Activated CD4-positive, alpha-beta memory T cell treated with anti-CD3 and anti-CD28 coated beads for 36 hours (primary cell): Measurements from ENCODE around the gene ERAL1. TPM values are rescaled to one million over a fixed set of nuclear protein-coding genes. Genes with fewer than 3 reads are reported as not detected.
"Not testable (repeated sequence)": the region's sequence is repeated elsewhere in the genome, so short reads cannot be mapped to it uniquely, and the experiment has no call there.

ENCODE experiments used
- CTCF ChIA-PET: fragments of 350-600 bp; sonication (Branson Sonifier 250); formaldehyde crosslinking; loops from one replicate; lab custom pipeline; 2021; ENCODE audit warnings: antibody characterized with exemption, inconsistent platforms; lab: Charles Lee
- POLR2A ChIA-PET: fragments of 350-600 bp; sonication (Branson Sonifier 250); formaldehyde crosslinking; loops from one replicate; lab custom pipeline; 2021; ENCODE audit warnings: antibody characterized with exemption; lab: Charles Lee
- DNase-seq: peaks from one replicate; pipeline ENCODE4 v3.0.0-alpha.2; 2020
- H3K27ac Mint-ChIP-seq: one replicate; pipeline ENCODE4 v1.8.0; 2021; ENCODE audit warnings: mixed read lengths
- H3K27me3 Mint-ChIP-seq: one replicate; pipeline ENCODE4 v1.8.0; 2021; ENCODE audit warnings: mixed read lengths
- H3K36me3 Mint-ChIP-seq: one replicate; pipeline ENCODE4 v1.8.0; 2021; ENCODE audit warnings: mixed read lengths
- H3K4me1 Mint-ChIP-seq: one replicate; pipeline ENCODE4 v1.8.0; 2021; ENCODE audit warnings: low read depth, mixed read lengths
- H3K4me3 Mint-ChIP-seq: one replicate; pipeline ENCODE4 v1.8.0; 2021; ENCODE audit warnings: mild to moderate bottlenecking, mixed read lengths
- H3K9me3 Mint-ChIP-seq: one replicate; pipeline ENCODE4 v1.8.0; 2021; ENCODE audit warnings: mixed read lengths
- intact Hi-C: fragments of 100-400 bp; cut with micrococcal nuclease; formaldehyde crosslinking; loops from one replicate; pipeline ENCODE4 v1.15.1; 2023
- total RNA-seq, 2 experiments: library from RNA; stranded (reverse); gene quantifications; one replicate each; pipeline ENCODE4 v1.2.3, GENCODE V29; 2021

The ERAL1 gene
- total RNA-seq, 2 experiments from 2014 or later, result 43.0 to 48.5 TPM

GRCh38 chr17:28901866-28902818 lies 47.3 kb downstream of the ERAL1 start:
- Mint-ChIP-seq H3K27ac (peak overlapping the region; percentile 89), H3K9me3 (no peaks in the 10 kb centered on the region), H3K4me1 (peaks cover 32% of the 10 kb centered on the region), H3K4me3 (peak overlapping the region; percentile 97), H3K27me3 (no peaks in the 10 kb centered on the region), H3K36me3 (peaks cover 26% of the 10 kb centered on the region)
- intact Hi-C loops, result loop anchor here (1.0 to 10.0 kb wide), 4 partner anchors 53 to 257 kb away; partner anchors contain the start of gene BLTP2
- peak; percentile 65 for DNase-seq
- ChIA-PET POLR2A (interaction anchor here (0.6 to 2.1 kb wide), 8 partner anchors 9 to 183 kb away, joined by 3 to 10 read pairs (median 3); partner anchors contain the start of gene ERAL1), CTCF (interaction anchor here (0.6 to 5.4 kb wide), 28 partner anchors 8 to 255 kb away, joined by 3 to 36 read pairs (median 4); partner anchors contain the start of genes ERAL1, FAM222B, NEK8 and TLCD1)

DNA sequence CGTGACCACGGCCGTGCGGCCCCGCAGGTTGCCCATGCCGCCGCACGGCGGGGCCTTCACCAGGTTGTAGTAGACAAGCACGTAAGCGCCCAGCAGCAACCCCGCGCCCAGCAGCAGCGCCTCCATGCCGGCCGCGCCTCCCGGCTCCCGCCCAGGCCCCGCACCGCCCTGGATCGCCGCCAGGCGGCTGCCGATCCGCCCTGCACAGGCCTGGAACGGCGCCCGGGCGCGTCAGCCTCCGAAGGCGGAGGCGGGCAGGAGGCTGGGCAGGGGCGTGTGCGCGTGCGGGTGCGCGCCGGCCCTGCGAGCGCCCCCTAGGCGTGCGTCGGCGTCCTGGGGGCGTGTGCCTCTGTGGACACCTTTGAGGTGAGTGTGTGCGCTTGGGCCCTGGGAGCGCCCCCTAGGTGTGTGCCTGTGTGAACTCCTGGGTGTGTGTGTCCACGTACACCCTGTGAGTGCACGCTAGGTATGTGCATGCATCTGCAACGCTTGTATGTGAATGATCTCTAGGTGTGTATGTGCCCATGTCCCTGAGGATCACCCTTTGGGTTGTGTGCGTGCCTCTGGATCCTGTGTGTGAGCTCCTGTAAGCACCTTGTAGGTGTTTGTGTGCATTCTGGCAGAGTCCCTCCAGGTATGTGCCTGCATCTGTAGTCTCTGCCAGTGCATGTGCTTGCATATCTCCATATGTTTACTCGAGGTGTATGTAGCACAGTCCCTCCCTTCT lies 48.2 kb downstream of the ERAL1 start, which contains the start of gene DHRS13:
Gene DHRS13 (minus strand): TSS at position 261 of the 727 bp plus-strand sequence. CDS start 135 bp downstream, at position 126.
- ChIA-PET CTCF (interaction anchor here (0.6 to 5.4 kb wide), 33 partner anchors 9 to 256 kb away, joined by 3 to 36 read pairs (median 5); partner anchors contain the start of genes ERAL1, FAM222B, NEK8 and TLCD1), POLR2A (interaction anchor here (0.5 to 2.1 kb wide), 7 partner anchors 47 to 184 kb away, joined by 3 to 10 read pairs (median 3); no protein-coding TSS in a partner anchor)

DNA sequence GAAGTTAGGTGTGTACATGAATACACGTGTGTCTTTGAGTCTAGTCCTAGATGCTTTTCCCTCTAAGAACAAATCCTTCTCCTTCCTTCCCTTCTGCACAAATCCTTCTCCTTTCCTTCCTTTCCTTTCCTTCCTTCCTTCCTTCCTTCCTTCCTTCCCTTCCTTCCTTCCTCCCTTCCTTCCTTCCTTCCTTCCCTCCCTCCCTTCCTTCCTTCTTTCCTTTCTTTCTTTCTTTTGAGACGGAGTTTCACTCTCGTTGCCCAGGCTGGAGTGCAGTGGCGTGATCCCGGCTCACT lies 48.7 kb downstream of the ERAL1 start:
- intact Hi-C loops, result loop anchor here (1.0 to 10.0 kb wide), 5 partner anchors 48 to 259 kb away; partner anchors contain the start of genes BLTP2, NEK8 and PHF12
- ChIA-PET POLR2A (interaction anchor here (0.5 to 1.9 kb wide), 3 partner anchors 59 to 176 kb away, joined by 3 to 6 read pairs (median 3); no protein-coding TSS in a partner anchor), CTCF (interaction anchor here (0.6 to 5.4 kb wide), 15 partner anchors 8 to 1206 kb away, joined by 3 to 36 read pairs (median 10); partner anchors contain the start of gene TLCD1)
- Mint-ChIP-seq H3K36me3 (peaks cover 25% of the 10 kb centered on the region), H3K4me1 (peaks cover 24% of the 10 kb centered on the region), H3K4me3 (peak overlapping the region; percentile 97)
- not testable (repeated sequence) for H3K27me3 Mint-ChIP-seq, DNase-seq, H3K9me3 Mint-ChIP-seq, H3K27ac Mint-ChIP-seq

More for the DNA sequence above, 48.2 kb downstream of the ERAL1 start, which contains the start of gene DHRS13:
- H3K4me1 Mint-ChIP-seq, result peaks cover 27% of the 10 kb centered on the region
- no peaks in the 10 kb centered on the region for H3K27me3 Mint-ChIP-seq
- H3K4me3 Mint-ChIP-seq, result peak within 1 kb of the TSS; percentile 97
- intact Hi-C loops, result loop anchor here (1.0 to 10.0 kb wide), 6 partner anchors 48 to 258 kb away; partner anchors contain the start of genes BLTP2, NEK8 and PHF12
- DNase-seq, result peak; percentile 94
- H3K36me3 Mint-ChIP-seq, result peaks cover 26% of the 10 kb centered on the region
- H3K27ac Mint-ChIP-seq, result peak within 1 kb of the TSS; percentile 89
- H3K9me3 Mint-ChIP-seq, result no peaks in the 10 kb centered on the region

GRCh38 chr17:28904800-28905199 lies 50.0 kb downstream of the ERAL1 start:
- H3K27ac Mint-ChIP-seq, result no peak overlapping the region

GRCh38 chr17:28906276-28906675 lies 51.5 kb downstream of the ERAL1 start:
- Mint-ChIP-seq H3K36me3 (peaks cover 29% of the 10 kb centered on the region), H3K4me3 (no peak overlapping the region), H3K9me3 (no peaks in the 10 kb centered on the region), H3K4me1 (peaks cover 9% of the 10 kb centered on the region), H3K27me3 (no peaks in the 10 kb centered on the region), H3K27ac (no peak overlapping the region)
- intact Hi-C loops, result loop anchor here (10.0 kb wide), 1 partner anchor 261 kb away; the partner anchor contains the start of gene BLTP2
- ChIA-PET CTCF (no interaction called here), POLR2A (no interaction called here)
- DNase-seq, result no peak

More at GRCh38 chr17:28904800-28905199, 50.0 kb downstream of the ERAL1 start:
- H3K9me3 Mint-ChIP-seq, result no peaks in the 10 kb centered on the region
- H3K4me3 Mint-ChIP-seq, result no peak overlapping the region
- intact Hi-C loops, result loop anchor here (5.0 to 10.0 kb wide), 2 partner anchors 142 to 260 kb away; partner anchors contain the start of gene BLTP2
- ChIA-PET POLR2A (no interaction called here), CTCF (interaction anchor here (0.6 to 5.4 kb wide), 3 partner anchors 40 to 178 kb away, joined by 4 to 36 read pairs (median 14); partner anchors contain the start of gene TLCD1)
- no peak for DNase-seq
- peaks cover 18% of the 10 kb centered on the region for H3K4me1 Mint-ChIP-seq
- H3K27me3 Mint-ChIP-seq, result no peaks in the 10 kb centered on the region
- peaks cover 23% of the 10 kb centered on the region for H3K36me3 Mint-ChIP-seq

DNA sequence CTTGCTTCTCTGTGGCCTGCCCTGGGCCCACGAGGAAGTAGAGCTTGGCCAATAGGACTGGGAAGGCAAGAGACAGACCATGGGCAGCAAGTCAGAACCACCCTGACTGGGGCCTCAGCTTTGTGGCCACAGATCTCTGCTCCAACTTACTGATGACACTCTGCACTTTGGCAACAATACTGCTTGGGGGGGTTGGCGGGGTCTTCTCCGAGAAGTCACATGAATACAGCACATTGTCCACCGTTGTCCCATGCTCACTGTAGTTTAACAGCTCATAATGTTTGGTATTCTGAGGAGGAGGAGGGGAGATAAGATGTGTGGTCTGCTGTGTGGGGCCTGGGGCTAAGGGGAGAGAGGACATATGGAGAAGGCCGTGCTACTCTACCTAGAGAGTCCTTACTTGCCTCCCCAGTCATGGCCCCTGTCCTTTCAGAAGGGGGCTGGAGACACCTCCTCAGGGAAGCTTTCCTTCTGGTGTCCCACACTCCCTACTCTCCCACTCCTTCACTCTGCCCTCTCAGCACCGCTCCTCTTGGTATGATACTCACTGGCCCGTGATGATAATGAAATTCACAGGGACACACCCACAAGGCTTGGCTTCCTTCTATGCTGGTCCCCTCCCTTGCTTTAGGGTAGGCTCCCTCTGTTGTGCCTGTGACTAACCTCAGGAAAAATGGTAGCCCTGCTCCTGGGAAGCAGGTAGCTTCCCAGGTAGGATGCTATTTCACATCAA lies 52.1 kb downstream of the ERAL1 start:
- ChIA-PET POLR2A (interaction anchor here (0.6 to 0.9 kb wide), 2 partner anchors 187 to 193 kb away, joined by 3 read pairs; no protein-coding TSS in a partner anchor), CTCF (interaction anchor here (0.6 to 3.4 kb wide), 7 partner anchors 9 to 205 kb away, joined by 3 to 15 read pairs (median 4); partner anchors contain the start of genes FLOT2 and TLCD1)
- Mint-ChIP-seq H3K4me1 (peaks cover 4% of the 10 kb centered on the region), H3K4me3 (no peak overlapping the region), H3K27ac (no peak overlapping the region), H3K9me3 (no peaks in the 10 kb centered on the region), H3K27me3 (no peaks in the 10 kb centered on the region), H3K36me3 (peaks cover 33% of the 10 kb centered on the region)
- DNase-seq, result no peak
- intact Hi-C loops, result loop anchor here (10.0 kb wide), 1 partner anchor 262 kb away; the partner anchor contains the start of gene BLTP2

DNA sequence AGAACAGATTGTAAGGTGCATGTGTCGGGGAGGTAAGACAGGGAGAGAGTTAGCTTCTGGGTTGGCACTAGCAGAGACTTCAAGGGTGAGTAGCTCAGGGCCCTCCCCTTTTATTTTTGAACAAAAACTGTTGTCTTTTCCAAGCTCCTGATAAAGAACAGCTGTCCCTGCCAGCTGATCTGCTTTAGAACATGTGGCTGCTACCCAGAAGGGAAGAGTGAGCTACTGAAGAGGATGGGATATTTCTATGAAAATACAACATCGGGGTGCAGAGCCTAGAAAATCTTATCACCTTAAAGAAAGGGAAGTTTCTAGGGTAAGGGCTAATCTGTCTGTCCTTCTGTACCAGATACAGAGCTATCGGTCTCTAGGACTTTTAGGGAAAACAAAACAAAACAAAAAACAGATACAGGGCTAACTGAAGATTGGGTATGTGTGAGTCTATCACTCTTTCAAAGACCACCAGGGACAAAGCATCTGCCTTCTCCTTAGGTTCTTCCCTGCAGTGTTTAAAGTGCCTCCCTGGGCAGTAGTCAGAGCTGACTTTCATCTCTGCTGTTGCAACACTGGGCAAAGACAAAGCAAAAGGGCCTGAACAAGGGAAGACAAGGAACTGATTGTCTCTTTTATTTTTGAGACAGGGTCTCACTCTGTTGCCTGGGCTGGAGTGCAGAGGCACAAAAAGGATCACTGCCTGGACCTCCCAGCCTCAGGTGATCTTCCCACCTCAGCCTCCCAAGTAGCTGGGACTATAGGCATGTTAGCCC lies 53.1 kb downstream of the ERAL1 start:
- POLR2A ChIA-PET, result interaction anchor here (0.6 to 0.9 kb wide), 2 partner anchors 188 to 194 kb away, joined by 3 read pairs; no protein-coding TSS in a partner anchor
- H3K27me3 Mint-ChIP-seq, result no peaks in the 10 kb centered on the region
- intact Hi-C loops, result loop anchor here (10.0 kb wide), 1 partner anchor 263 kb away; the partner anchor contains the start of gene BLTP2
- CTCF ChIA-PET, result interaction anchor here (0.6 to 3.4 kb wide), 7 partner anchors 8 to 204 kb away, joined by 3 to 15 read pairs (median 4); partner anchors contain the start of genes FLOT2 and TLCD1
- no peaks in the 10 kb centered on the region for H3K9me3 Mint-ChIP-seq
- no peak overlapping the region for H3K27ac Mint-ChIP-seq
- no peaks in the 10 kb centered on the region for H3K4me1 Mint-ChIP-seq
- DNase-seq, result no peak
- H3K36me3 Mint-ChIP-seq, result peaks cover 39% of the 10 kb centered on the region
- no peak overlapping the region for H3K4me3 Mint-ChIP-seq

- no peak overlapping the region for H3K27ac Mint-ChIP-seq
- peaks cover 47% of the 10 kb centered on the region for H3K36me3 Mint-ChIP-seq
- no peak overlapping the region for H3K4me3 Mint-ChIP-seq
- H3K4me1 Mint-ChIP-seq, result no peaks in the 10 kb centered on the region
- ChIA-PET CTCF (interaction anchor here (0.9 to 3.4 kb wide), 6 partner anchors 10 to 182 kb away, joined by 3 to 15 read pairs (median 5); partner anchors contain the start of gene TLCD1), POLR2A (interaction anchor here (1.1 kb wide), 1 partner anchor 39 kb away, joined by 4 read pairs; no protein-coding TSS in a partner anchor)
- DNase-seq, result no peak
- no peaks in the 10 kb centered on the region for H3K9me3 Mint-ChIP-seq
- intact Hi-C loops, result loop anchor here (10.0 kb wide), 1 partner anchor 264 kb away; the partner anchor contains the start of gene BLTP2
- H3K27me3 Mint-ChIP-seq, result no peaks in the 10 kb centered on the region
These were observed 53.9 kb downstream of the ERAL1 start for GRCh38 chr17:28908640-28909167.

DNA sequence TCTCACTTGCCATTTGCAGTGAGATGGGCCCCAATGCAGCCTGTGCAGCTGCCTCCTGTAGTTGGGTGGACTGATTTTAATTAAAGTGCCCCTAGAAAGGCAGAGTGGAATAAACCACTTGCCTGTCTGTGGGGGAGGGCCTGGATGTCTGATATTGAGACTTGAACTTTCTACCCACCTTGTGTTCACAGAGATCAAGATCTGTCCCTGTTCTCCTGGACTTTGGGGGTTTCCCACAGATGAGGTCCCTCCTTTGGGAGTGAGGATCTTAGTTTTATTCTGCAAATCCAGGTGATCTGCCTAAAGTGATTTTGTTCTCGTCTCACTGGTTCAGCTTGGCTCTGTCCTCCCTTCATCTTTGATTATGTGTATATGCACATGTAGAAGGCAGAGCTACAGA lies 55.7 kb downstream of the ERAL1 start:
- Mint-ChIP-seq H3K9me3 (peaks cover 9% of the 10 kb centered on the region), H3K36me3 (peaks cover 62% of the 10 kb centered on the region), H3K4me3 (no peak overlapping the region), H3K27me3 (no peaks in the 10 kb centered on the region), H3K27ac (no peak overlapping the region), H3K4me1 (peaks cover 14% of the 10 kb centered on the region)
- ChIA-PET POLR2A (interaction anchor here (1.1 kb wide), 1 partner anchor 12 kb away, joined by 5 read pairs; the partner anchor contains the start of gene FLOT2), CTCF (interaction anchor here (0.9 to 3.4 kb wide), 7 partner anchors 10 to 206 kb away, joined by 3 to 15 read pairs (median 4); no protein-coding TSS in a partner anchor)
- intact Hi-C loops, result no loop called here
- DNase-seq, result no peak
